M059J (cell line): ENCODE data around the gene ZFP90. TPM values are rescaled to one million over a fixed set of nuclear protein-coding genes. Genes with fewer than 3 reads are reported as not detected.
"Not testable (repeated sequence)": the region's sequence is repeated elsewhere in the genome, so short reads cannot be mapped to it uniquely, and the experiment has no call there.

Experiments used
- DNase-seq: peaks from one replicate; pipeline ENCODE4 v3.0.0-alpha.2; 2012; ENCODE audit warnings: low read depth
- total RNA-seq: library from RNA; depleted of rRNA; stranded (reverse); fragments of >200 nt; shearing (Covaris generic); gene quantifications from 2 replicates; pipeline ENCODE4 v1.2.3, GENCODE V29; 2014; rRNA removed

Gene ZFP90
- 20.5 and 22.0 TPM in 2 replicates for total RNA-seq

DNA sequence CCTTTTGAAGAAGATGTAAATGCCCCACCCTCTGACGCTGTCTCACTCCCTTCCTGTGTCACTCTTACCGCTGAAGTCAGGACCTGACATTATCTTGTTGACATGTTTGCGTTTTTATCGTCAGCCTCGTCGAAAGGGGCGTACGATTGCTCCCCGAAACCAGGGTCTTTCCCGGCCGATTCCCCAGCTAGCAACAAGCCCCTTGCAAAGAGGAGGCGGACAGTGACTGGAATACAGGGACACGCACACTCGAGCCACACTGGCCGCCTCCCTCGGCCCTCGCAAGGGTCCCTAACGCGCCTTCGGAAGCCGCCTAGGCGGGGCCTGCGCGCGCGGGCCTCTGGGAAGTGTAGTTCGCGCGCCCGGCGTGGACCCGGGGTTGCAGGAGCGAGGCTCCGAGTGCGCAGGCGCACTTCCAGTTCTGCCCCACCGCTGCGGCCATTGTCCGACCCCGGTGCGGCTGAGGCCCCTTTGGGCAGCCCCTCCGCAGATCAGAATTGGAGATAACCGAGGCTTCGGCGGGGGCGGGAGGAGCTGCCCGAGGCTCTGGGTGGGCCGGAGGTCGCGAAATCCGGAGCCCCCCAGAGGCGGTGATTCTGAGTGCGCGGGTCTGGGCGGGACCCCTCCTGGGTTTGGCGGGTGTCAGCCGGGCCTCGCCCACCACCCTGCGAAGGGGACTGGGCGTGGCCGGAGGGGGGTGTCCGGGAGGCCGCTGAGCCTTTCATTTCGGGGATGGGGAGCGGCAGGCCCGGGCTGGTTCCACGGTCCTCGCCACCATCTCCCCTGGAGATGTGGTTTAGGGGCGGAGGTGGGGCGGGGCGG lies at the start of gene ZFP90:
Gene ZFP90, plus strand, starts transcription at position 412 of the 822 bp plus-strand sequence. CDS start 502 bp downstream, outside the sequence.
- peak; percentile 80 for DNase-seq

- DNase-seq, result no peak
Measured at GRCh38 chr16:68490358-68490757, 48.7 kb upstream of the ZFP90 start.

GRCh38 chr16:68490829-68491575 lies 48.1 kb upstream of the ZFP90 start:
- peak; percentile 81 for DNase-seq

- no peak for DNase-seq
Measured at GRCh38 chr16:68491576-68491950, 47.5 kb upstream of the ZFP90 start.

DNA sequence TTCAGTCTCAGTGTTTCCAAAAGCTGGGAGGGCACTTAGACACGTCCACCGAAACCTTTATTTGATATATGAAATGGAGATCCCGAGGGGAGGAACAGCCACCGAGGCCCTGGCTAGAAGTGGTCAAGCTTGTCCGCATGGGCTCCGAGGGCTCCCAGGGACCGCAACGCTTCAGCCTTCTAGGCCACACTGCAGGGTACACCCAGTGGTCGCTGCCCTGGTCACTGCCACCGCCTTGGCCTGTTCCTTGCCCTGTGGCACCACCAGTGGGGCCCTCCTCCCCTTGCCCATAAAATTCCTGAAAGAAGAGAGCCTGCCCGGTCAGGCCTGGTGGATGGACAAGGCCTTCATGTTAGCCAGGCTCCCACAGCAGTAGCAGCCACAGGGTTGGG lies 46.9 kb upstream of the ZFP90 start:
- DNase-seq, result no peak

DNA sequence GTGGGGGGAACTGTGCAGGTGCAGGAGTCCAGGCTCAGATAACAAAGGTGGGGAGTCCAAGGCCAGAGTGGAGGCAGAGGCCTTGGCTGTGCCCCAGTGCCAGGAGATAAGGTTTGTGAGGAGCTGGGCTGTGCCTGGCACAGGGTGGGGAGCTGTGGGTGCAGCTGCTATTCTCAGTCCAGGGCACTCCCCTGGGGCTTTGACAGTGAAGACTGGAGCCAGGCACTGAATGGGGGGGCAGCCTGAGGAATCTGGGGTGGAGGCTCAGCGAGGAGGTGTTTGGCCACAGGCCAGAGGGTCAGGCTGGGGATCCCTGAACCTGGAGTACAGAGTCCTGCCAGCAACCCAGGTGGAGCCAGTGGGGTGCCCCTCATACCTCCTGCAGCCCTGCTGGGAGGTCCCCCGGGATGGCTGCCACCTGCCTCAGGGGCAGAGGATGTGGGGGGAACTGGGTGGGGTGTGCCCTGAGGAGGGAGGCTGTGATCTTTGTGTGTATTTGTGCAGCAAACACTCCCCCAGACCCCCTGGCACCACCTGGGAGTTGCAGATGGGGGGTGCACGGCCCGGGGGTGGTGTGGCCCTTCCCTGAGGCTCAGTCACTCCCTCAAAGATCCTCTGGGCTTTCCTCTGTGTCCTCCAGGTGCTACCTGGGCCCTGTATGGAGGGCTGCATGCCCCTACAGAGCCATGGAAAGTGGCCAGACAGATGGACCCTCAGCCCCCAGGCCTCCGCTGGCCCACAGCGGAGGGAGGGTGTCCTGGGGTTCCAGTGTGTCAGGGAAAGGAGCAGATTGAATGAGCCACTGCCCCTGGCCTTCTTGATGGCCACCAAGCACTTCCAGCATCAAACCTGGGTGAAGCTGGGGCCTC lies 46.3 kb upstream of the ZFP90 start:
- no peak for DNase-seq

GRCh38 chr16:68493412-68494070 lies 45.5 kb upstream of the ZFP90 start:
- DNase-seq, result no peak

DNA sequence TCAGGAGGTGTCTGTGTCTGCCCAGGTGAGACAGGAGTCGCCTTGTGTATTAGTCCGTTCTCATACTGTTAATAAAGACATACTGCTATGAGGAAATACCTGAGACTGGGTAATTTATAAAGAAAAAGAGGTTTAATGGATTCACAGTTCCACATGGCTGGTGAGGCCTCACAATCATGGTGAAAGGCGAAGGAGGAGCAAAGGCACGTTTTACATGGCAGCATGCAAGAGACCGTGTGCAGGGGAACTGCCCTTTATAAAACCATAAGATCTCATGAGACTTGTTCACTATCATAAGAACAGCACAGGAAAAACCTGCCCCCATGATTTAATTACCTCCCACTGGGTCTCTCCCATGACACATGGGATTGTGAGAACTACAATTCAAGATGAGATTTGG lies 44.8 kb upstream of the ZFP90 start:
- not testable (repeated sequence) for DNase-seq

GRCh38 chr16:68496689-68497088 lies 42.4 kb upstream of the ZFP90 start:
- no peak for DNase-seq

DNA sequence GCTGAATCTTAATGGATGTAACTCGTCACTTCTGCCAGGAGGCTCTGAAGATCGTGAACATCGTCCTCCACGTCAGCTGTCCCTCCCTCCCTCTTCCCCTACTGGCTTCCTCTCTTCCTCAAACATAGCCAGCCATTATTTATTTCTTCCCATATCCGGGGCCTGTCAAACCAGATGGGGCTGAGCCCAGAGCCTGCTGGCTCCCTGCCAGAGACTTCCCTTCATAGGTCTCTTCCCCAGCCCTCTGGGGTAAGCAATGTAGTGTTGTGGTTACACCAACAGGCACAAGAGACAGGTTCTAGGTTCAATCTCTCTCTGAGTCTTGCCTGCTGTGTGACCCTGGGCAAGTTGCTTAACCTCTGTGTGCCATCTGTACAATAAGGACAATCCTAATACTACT lies 40.1 kb upstream of the ZFP90 start:
- peak; percentile 37 for DNase-seq

DNA sequence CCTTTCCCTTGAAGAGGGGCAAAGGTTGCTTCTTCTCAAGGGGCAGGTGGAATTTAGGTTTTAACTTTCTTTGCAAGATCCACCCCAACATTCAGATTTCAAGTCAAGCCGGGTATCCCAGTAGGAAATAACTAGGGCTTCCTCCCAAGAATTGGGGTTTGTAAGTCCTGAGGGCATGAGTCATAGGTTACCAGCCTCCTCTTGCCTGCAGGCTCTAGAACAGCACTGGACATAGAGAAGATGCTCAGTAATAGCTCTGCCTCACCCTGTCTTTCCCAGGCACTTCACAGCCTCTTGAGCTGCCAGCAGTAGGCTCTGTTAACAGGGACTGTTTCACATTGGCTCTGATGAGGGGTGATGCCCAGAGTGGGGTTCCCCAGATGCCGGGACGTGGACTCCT lies 35.8 kb upstream of the ZFP90 start:
- DNase-seq, result peak; percentile 68

DNA sequence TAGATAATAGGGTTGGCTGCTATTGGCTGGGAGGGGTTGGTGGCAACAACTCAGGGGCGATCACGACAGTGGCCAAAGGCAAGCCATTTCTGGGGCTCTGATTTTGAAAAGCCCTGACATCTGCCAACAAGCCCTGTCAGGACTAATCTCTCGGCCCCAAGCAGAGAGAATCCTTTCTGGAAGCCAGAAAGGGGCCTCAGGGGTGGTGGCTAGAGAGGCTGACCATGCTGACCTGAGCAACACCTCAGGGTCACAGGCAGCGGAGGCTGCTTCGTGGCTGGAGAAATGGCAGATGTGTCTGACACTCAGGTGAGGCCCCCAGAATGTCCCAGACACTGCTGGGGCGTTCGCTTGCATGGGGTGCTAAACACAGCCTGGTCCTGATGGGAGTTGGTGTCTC lies 35.0 kb upstream of the ZFP90 start:
- no peak for DNase-seq

DNA sequence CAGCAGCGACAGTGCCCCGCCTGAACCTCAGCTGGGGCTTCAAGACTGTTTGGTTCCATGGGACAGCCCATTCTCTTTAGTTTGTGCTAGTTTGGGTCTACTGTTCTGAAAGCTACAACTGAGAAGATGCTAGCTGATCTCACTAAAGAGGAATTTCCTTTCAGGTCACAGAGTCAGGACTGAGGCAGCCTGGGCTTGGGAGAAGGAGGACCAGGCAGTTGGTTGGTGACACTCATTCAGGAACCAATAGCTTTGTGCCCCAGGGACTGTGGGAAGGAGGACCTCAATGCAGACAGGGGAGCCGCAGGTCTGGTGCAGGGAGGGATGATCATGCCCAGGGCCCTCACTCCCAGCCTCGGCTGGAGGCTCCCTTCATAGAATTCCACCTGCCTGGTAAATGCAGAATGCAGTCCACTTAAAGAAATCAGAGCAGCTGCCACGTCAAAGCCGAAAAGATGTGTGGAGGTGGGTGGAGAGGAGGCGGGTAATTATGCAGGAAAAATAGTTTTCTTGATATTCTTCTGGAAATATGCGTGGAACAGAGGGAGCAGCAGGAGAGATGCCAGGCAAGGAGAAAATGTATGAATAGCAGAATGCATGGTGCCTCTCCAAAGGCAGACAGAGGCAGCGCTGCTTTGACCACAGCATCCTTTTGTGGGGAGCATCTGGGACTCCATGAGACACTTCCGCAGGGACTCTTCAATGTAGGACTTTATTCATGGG lies 32.6 kb upstream of the ZFP90 start:
- DNase-seq, result peak; percentile 42

GRCh38 chr16:68508013-68508412 lies 31.1 kb upstream of the ZFP90 start:
- DNase-seq, result no peak

- DNase-seq, result no peak
Measured at GRCh38 chr16:68508641-68509240, 30.4 kb upstream of the ZFP90 start.

DNA sequence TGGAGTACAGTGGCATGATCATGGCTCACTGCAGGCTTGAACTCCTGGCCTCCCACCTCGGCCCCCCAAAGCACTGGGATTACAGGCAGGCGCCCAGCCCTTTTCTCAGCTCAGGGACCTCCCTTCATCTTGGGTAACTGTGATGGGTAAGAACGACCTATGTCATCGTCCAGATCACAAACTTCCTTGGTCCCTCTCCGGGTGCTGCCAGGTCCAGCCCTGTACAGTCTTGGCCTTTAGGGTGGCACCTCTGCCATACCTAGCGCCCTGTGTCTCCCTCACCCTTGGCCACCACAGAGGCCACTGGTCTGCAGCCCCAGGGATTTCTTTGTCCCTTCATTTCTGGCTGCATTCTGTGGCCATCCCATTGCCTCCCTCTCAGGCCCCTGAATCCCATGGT lies 29.7 kb upstream of the ZFP90 start:
- no peak for DNase-seq

DNA sequence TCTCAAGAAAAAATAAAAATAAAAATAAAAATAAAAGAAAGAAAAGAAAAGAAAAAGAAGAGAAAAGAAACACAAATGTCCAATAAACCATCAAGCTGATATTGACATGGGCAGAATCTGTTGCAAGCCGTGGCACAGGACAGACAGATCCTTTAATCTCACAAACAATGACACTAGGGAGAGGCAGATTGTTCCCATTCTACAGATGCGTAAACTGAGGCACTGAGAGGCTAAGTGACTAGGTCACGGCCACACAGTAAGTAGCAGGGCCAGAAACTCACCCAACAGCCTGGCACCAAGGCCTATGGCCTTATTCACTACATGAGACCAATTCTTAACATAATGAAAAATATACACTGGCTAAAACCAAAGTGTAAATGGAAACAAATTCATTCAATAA lies 28.3 kb upstream of the ZFP90 start:
- no peak for DNase-seq

DNA sequence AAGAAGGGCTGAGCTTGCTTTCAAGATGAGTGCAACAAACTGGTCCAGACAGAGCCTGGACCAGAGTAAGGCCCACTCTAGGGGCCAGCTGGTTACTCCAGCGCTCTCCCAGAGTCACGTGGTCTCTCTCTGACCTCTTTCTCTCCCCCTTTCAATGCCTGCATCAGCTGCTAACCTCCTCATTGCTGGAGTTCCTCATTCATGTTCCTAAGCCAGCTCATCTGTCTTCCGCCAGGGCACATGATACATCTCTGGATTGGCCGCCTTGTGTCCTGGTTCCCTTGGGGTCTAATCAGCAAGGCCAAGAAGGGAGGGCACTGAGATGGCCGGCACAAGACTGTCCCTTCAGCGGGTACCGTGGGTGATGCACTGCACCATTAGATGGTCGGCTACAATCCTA lies 26.9 kb upstream of the ZFP90 start:
- no peak for DNase-seq

DNA sequence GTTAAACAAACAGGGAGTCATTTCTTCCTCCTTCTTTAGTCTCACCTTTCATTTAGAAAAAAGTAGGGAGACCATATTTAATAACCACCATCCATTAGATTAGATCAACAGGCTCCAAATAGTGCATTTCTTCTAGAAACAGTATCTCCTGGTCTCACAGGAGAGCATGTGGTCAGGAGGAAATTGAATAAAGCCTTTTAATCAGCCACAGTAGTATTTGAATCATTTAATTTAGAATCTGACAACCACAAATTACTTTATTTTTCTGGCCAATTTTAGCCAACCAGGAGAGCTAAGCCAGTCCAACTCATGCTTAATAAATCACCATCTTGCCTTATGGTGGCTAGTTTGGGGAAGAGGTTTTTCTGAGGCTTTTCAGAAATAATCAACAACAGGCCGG lies 26.3 kb upstream of the ZFP90 start:
- no peak for DNase-seq

GRCh38 chr16:68514511-68514910 lies 24.6 kb upstream of the ZFP90 start:
- no peak for DNase-seq
